ENCODE data around the gene DUS1L. TPM values are rescaled to one million over a fixed set of nuclear protein-coding genes. Genes with fewer than 3 reads are reported as not detected.
A peak's percentile ranks its signal among the peaks of the same experiment; 100 is the strongest.

The DUS1L gene
- total RNA-seq, 1 donor from 2014 or later: 74.1 TPM

DNA sequence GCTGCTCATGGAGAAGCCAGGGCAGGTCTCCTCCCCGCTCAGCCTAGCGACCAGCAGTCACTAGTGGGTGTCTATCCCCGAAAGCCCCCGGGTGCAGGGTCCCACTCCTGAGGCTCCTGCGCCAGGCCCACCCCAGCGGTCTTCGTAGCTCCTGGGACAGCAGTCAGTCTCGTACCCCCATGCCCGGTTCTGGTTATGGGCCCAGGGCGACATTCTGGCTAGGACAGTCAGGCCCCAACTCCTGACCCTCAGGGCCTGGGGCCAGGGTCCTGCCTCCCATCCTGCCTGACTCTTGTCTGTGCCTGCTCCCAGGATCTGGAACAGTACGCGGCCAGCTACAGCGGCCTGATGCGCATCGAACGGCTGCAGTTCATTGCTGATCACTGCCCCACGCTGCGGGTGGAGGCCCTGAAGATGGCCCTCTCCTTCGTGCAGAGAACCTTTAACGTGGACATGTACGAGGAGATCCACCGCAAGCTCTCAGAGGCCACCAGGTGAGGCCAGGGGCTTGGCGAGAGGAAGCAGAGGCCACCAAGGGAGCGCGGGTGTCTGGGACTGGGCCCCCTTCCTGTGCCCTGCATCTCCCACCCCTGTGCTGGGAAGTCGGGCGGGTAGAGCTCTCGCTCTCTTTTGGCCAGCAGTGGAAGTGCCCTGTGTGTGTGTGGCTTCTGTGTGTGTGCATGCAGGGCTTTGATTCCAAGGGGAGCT lies 11.9 kb downstream of the DUS1L start:
- no peak for DNase-seq (ENCODE audit: low spot score)
- H3K9me3 Mint-ChIP-seq (ENCODE audit: unreplicated experiment): no peaks in the 10 kb centered on the region
- TF ChIP-seq, protein P1, sequence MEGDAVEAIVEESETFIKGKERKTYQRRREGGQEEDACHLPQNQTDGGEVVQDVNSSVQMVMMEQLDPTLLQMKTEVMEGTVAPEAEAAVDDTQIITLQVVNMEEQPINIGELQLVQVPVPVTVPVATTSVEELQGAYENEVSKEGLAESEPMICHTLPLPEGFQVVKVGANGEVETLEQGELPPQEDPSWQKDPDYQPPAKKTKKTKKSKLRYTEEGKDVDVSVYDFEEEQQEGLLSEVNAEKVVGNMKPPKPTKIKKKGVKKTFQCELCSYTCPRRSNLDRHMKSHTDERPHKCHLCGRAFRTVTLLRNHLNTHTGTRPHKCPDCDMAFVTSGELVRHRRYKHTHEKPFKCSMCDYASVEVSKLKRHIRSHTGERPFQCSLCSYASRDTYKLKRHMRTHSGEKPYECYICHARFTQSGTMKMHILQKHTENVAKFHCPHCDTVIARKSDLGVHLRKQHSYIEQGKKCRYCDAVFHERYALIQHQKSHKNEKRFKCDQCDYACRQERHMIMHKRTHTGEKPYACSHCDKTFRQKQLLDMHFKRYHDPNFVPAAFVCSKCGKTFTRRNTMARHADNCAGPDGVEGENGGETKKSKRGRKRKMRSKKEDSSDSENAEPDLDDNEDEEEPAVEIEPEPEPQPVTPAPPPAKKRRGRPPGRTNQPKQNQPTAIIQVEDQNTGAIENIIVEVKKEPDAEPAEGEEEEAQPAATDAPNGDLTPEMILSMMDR (IDR thresholded peaks at IDR 0.05; ENCODE audit: unreplicated experiment): no peak

DNA sequence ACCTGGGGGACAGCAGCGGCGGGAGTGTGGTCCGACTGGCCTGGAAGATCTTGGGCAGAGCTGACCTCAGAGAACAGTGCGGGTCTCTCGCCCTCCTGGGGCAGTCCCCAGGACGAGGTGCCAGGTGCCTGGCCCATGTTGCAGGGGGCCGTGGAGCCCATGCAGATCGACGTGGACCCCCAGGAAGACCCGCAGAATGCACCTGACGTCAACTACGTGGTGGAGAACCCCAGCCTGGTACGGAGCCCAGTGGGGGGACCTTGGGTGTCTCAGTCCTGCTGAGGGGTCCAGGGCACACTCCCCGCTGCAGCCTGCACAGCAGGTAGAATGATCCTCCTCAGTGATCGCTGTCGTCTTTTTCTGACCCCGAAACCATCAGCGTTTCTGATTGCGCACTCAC lies 12.5 kb downstream of the DUS1L start:
- no peak overlapping the region for H3K27ac Mint-ChIP-seq (ENCODE audit: unreplicated experiment)
- H3K36me3 Mint-ChIP-seq (ENCODE audit: low read depth, unreplicated experiment): no peaks in the 10 kb centered on the region
- DNase-seq (ENCODE audit: low spot score): no peak
- peaks cover 11% of the 10 kb centered on the region for H3K27me3 Mint-ChIP-seq (ENCODE audit: unreplicated experiment)
- TF ChIP-seq, protein P1 (IDR thresholded peaks at IDR 0.05; ENCODE audit: unreplicated experiment): no peak
- H3K4me1 Mint-ChIP-seq (ENCODE audit: unreplicated experiment): no peaks in the 10 kb centered on the region
- H3K4me3 Mint-ChIP-seq (ENCODE audit: unreplicated experiment): peak overlapping the region; percentile 85
- H3K9me3 Mint-ChIP-seq (ENCODE audit: unreplicated experiment): no peaks in the 10 kb centered on the region

More for the DNA sequence above, 11.9 kb downstream of the DUS1L start:
- peaks cover 11% of the 10 kb centered on the region for H3K27me3 Mint-ChIP-seq (ENCODE audit: unreplicated experiment)
- H3K4me3 Mint-ChIP-seq (ENCODE audit: unreplicated experiment): peak overlapping the region; percentile 85
- no peaks in the 10 kb centered on the region for H3K36me3 Mint-ChIP-seq (ENCODE audit: low read depth, unreplicated experiment)
- H3K27ac Mint-ChIP-seq (ENCODE audit: unreplicated experiment): no peak overlapping the region
- H3K4me1 Mint-ChIP-seq (ENCODE audit: unreplicated experiment): no peaks in the 10 kb centered on the region

DNA sequence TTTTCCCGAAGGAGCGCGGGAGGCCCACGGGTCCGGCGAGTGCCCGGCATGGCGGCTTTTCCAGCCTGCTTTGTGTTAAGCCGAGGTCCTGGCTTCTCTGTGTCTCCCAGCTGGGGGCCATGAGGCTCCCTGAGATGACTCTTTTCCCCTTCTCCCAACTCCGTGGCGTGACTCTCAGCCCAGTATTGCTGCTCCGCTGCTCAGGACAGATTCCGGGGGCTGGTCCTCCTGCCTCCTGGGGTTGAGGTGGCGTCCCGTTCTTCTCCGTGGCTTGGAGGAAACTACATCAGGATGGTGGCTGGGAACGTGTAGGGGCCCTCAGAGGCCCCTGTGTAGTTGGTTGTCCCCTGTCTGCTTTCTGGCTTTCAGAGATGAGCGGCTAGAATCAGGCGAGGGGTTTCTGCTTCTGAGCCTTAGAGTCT lies 13.0 kb downstream of the DUS1L start:
- peaks cover 9% of the 10 kb centered on the region for H3K27me3 Mint-ChIP-seq (ENCODE audit: unreplicated experiment)
- DNase-seq (ENCODE audit: low spot score): no peak
- H3K4me1 Mint-ChIP-seq (ENCODE audit: unreplicated experiment): no peaks in the 10 kb centered on the region
- no peak overlapping the region for H3K27ac Mint-ChIP-seq (ENCODE audit: unreplicated experiment)
- peaks cover 2% of the 10 kb centered on the region for H3K36me3 Mint-ChIP-seq (ENCODE audit: low read depth, unreplicated experiment)
- H3K4me3 Mint-ChIP-seq (ENCODE audit: unreplicated experiment): peak overlapping the region; percentile 85
- TF ChIP-seq, protein P1 (IDR thresholded peaks at IDR 0.05; ENCODE audit: unreplicated experiment): no peak
- no peaks in the 10 kb centered on the region for H3K9me3 Mint-ChIP-seq (ENCODE audit: unreplicated experiment)

DNA sequence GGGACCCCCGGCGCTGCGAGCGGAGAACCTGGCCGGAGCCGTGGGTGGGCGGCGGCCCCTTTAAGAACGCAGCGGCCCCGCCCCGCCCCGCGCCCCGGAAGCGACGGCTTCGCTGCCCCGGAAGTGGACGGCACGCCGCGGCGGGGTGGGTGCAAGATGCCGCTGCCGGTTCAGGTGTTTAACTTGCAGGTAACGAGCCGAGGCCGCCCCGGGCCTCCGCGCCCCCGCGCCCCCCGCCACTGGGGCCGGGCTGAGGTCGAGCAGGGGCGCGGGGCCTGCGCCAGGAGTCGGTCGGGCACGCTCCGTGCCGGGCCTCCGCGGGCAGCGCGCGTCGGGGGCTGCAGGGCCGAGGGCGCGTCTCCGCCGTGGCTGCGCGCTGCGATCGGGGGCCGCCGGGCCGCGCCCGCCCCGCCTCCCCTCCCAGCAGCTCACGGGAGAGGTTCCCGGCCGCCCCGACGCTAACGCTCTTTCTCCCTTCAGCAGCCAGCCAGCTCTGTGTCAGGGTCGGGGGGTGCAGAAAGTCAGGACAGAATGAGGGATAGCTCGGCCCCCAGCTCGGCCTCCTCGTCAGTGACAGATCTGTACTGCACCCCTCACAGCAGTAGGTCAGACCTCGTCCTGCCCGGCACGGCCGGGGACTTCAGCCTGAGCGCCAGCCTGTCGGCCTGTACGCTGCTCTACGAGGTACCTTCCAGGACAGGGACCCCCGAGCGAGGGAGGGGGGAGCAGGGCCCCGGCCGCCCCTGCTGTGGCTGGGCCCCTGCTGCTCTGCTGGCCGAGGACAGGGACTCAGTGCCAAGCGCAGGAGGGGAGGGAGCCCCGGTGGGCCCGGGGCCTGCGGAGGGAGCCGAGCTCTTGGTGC lies 13.6 kb downstream of the DUS1L start, which contains the start of the genes GPS1 and RFNG:
Gene GPS1, plus strand, starts transcription at position 123 of the 862 bp plus-strand sequence. Its CDS starts 34 bp downstream, at position 157.
Gene RFNG, minus strand, starts transcription at position 36 of the 862 bp plus-strand sequence. CDS start 45 bp downstream, outside the sequence.
- H3K36me3 Mint-ChIP-seq (ENCODE audit: low read depth, unreplicated experiment): peaks cover 8% of the 10 kb centered on the region
- TF ChIP-seq, protein P1 (IDR thresholded peaks at IDR 0.05; ENCODE audit: unreplicated experiment): no peak
- no peaks in the 10 kb centered on the region for H3K9me3 Mint-ChIP-seq (ENCODE audit: unreplicated experiment)
- H3K4me1 Mint-ChIP-seq (ENCODE audit: unreplicated experiment): no peaks in the 10 kb centered on the region
- no peak within 1 kb of the TSS for H3K27ac Mint-ChIP-seq (ENCODE audit: unreplicated experiment)
- H3K4me3 Mint-ChIP-seq (ENCODE audit: unreplicated experiment): peak within 1 kb of the TSS; percentile 96
- H3K27me3 Mint-ChIP-seq (ENCODE audit: unreplicated experiment): peaks cover 9% of the 10 kb centered on the region
- no peak for DNase-seq (ENCODE audit: low spot score)

Measured in endothelial cell (in vitro differentiated cells).